Hematopoietic multipotent progenitor cell treated with erythropoietin and hydrocortisone succinate and interleukin-3 and kit ligand, for 6 days (in vitro differentiated cells): Measurements from ENCODE around the gene LILRB4.
"Not testable (repeated sequence)": the region's sequence is repeated elsewhere in the genome, so short reads cannot be mapped to it uniquely, and the experiment has no call there.

Source experiments
- DNase-seq: peaks from one replicate; pipeline ENCODE4 v3.0.0-alpha.2; 2015

Gene LILRB4

GRCh38 chr19:54696766-54697165 is 34.0 kb downstream of the LILRB4 start:
- no peak for DNase-seq

DNA sequence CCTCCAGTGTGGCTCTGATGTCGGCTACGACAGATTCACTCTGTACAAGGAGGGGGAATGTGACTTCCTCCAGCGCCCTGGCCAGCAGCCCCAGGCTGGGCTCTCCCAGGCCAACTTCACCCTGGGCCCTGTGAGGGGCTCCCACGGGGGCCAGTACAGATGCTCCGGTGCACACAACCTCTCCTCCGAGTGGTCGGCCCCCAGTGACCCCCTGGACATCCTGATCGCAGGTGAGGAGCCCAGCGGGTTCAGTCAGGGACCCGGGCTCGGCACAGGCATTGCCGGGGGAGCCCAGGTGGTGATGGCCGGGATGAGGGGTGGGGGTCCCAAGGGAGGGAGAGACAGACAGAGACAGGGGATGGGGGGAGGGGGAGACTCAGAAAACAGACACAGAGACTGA is 34.9 kb downstream of the LILRB4 start:
- DNase-seq = not testable (repeated sequence)

- DNase-seq = no peak
Measured at GRCh38 chr19:54704928-54705327, 42.1 kb downstream of the LILRB4 start.

- DNase-seq = no peak
Measured at GRCh38 chr19:54707962-54708361, 45.2 kb downstream of the LILRB4 start.

DNA sequence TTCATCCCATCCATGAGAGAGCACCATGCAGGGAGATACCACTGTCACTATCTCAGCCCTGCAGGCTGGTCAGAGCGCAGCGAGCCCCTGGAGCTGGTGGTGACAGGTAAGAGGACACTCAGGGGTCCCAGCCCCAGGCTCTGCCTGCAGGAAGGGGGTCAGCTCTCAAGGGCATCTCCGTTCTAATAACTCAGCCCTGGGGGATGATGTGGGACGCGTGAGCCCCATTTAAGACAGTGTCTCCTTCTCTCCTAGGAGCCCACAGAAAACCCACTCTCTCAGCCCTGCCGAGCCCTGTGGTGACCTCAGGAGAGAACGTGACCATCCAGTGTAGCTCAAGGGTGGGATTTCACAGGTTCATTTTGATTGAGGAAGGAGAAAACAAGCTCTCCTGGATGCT is 46.0 kb downstream of the LILRB4 start:
- DNase-seq = no peak

DNA sequence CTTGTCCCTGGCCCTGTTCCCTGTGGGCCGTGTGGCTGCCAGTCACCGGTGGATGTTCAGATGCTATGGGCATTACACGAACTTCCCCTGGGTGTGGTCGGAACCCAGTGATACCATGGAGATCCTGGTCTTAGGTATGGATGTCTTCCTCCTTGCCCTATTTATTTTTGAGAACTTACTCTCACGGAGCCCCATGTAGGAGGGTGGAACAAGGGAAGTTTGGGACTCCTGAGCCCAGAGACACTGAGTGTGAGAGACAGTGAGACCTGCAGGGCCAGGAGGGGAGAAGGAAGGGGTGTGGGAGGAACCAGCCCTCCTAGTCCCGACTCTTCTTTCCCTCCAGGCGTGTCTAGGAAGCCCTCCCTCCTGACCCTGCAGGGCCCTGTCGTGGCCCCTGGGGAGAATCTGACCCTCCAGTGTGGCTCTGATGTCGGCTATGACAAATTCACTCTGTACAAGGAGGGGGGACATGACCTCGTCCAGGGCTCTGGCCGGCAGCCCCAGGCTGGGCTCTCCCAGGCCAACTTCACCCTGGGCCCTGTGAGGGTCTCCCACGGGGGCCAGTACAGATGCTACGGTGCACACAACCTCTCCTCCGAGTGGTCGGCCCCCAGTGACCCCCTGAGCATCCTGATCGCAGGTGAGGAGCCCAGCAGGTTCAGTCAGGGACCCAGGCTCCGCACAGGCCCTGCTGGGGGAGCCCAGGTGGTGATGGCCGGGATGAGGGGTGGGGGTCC is 46.6 kb downstream of the LILRB4 start:
- DNase-seq = no peak

- DNase-seq = not testable (repeated sequence)
Measured at GRCh38 chr19:54709956-54710355, 47.2 kb downstream of the LILRB4 start.
